ENCODE results near the gene HNRNPAB. TPM values are rescaled to one million over a fixed set of nuclear protein-coding genes. Genes with fewer than 3 reads are reported as not detected.

The HNRNPAB gene
- total and polyA plus RNA-seq, 2 experiments from 2014 or later = 47.6 to 117 TPM

- H3K9ac ChIP-seq = no peak overlapping the region
- 64 to 68% methylated on average over 7 of the region's 7 CpGs for WGBS, 2 experiments (ENCODE audit: low coverage in 1 of 2, low lambda C conversion rate in 2 of 2, missing lambda C conversion rate in 2 of 2)
- no peak overlapping the region for H3K27ac ChIP-seq
- no peaks in the 10 kb centered on the region for H4K20me1 ChIP-seq (ENCODE audit: insufficient read depth)
- no peak overlapping the region for H3K4me2 ChIP-seq (ENCODE audit: unreplicated experiment)
- peaks cover 28% of the 10 kb centered on the region for H3K79me2 ChIP-seq (ENCODE audit: insufficient read depth)
- in situ Hi-C loops (cut with MboI) = no loop called here
- no peak for DNase-seq
- H3K27me3 ChIP-seq (replicated peaks; ENCODE audit: insufficient read depth) = no peaks in the 10 kb centered on the region
- TF ChIP-seq EZH2phosphoT487 (IDR thresholded peaks at IDR 0.05; ENCODE audit: insufficient read depth, low read depth) (no peak), EZH2 (IDR thresholded peaks at IDR 0.05; ENCODE audit: insufficient read depth, poor library complexity, severe bottlenecking) (no peak)
- H3K4me3 ChIP-seq = no peak overlapping the region
- no peak overlapping the region; the same call in 1 of the 2 replicates for H2AFZ ChIP-seq
- peaks cover 9% of the 10 kb centered on the region; the same call in 1 of the 2 replicates for H3K36me3 ChIP-seq (ENCODE audit: low read depth)
- no peaks in the 10 kb centered on the region for H3K9me2 ChIP-seq (ENCODE audit: insufficient read depth)
- H3F3A ChIP-seq (ENCODE audit: insufficient read depth) = peaks cover 18% of the 10 kb centered on the region; the same call in 1 of the 2 replicates
- H3K9me3 ChIP-seq (ENCODE audit: low read depth) = no peaks in the 10 kb centered on the region
- H3K4me1 ChIP-seq (ENCODE audit: insufficient read depth) = peaks cover 15% of the 10 kb centered on the region
Measured at GRCh38 chr5:178234121-178234749, 29.9 kb downstream of the HNRNPAB start.

GRCh38 chr5:178234750-178235587 lies 30.6 kb downstream of the HNRNPAB start:
- no peaks in the 10 kb centered on the region for H3K9me3 ChIP-seq (ENCODE audit: low read depth)
- H3K9ac ChIP-seq = no peak overlapping the region
- H3F3A ChIP-seq (ENCODE audit: insufficient read depth) = peaks cover 18% of the 10 kb centered on the region; the same call in 1 of the 2 replicates
- no peaks in the 10 kb centered on the region for H3K27me3 ChIP-seq (replicated peaks; ENCODE audit: insufficient read depth)
- peaks cover 21% of the 10 kb centered on the region for H3K79me2 ChIP-seq (ENCODE audit: insufficient read depth)
- peak overlapping the region; percentile 68 for H2AFZ ChIP-seq
- H3K36me3 ChIP-seq (ENCODE audit: low read depth) = peaks cover 1% of the 10 kb centered on the region; the same call in 1 of the 2 replicates
- peak overlapping the region; percentile 7 for H3K4me2 ChIP-seq (ENCODE audit: unreplicated experiment)
- WGBS, 2 experiments (ENCODE audit: low coverage in 1 of 2, low lambda C conversion rate in 2 of 2, missing lambda C conversion rate in 2 of 2) = 22 to 30% methylated on average over 12 of the region's 12 CpGs
- peak; percentile 76 for DNase-seq
- H3K9me2 ChIP-seq (ENCODE audit: insufficient read depth) = no peaks in the 10 kb centered on the region
- TF ChIP-seq EZH2phosphoT487 (IDR thresholded peaks at IDR 0.05; ENCODE audit: insufficient read depth, low read depth) = no peak
- no peak for TF ChIP-seq EZH2 (IDR thresholded peaks at IDR 0.05; ENCODE audit: insufficient read depth, poor library complexity, severe bottlenecking)
- H3K27ac ChIP-seq = no peak overlapping the region
- in situ Hi-C loops (cut with MboI) = no loop called here
- peaks cover 19% of the 10 kb centered on the region for H3K4me1 ChIP-seq (ENCODE audit: insufficient read depth)
- no peak overlapping the region for H3K4me3 ChIP-seq
- no peaks in the 10 kb centered on the region for H4K20me1 ChIP-seq (ENCODE audit: insufficient read depth)

GRCh38 chr5:178235588-178235974 lies 31.2 kb downstream of the HNRNPAB start:
- H3K27me3 ChIP-seq (replicated peaks; ENCODE audit: insufficient read depth) = no peaks in the 10 kb centered on the region
- TF ChIP-seq EZH2 (IDR thresholded peaks at IDR 0.05; ENCODE audit: insufficient read depth, poor library complexity, severe bottlenecking) (no peak), EZH2phosphoT487 (IDR thresholded peaks at IDR 0.05; ENCODE audit: insufficient read depth, low read depth) (no peak)
- no peaks in the 10 kb centered on the region for H4K20me1 ChIP-seq (ENCODE audit: insufficient read depth)
- peaks cover 18% of the 10 kb centered on the region; the same call in 1 of the 2 replicates for H3F3A ChIP-seq (ENCODE audit: insufficient read depth)
- DNase-seq = no peak
- H2AFZ ChIP-seq = no peak overlapping the region
- WGBS, 2 experiments (ENCODE audit: low coverage in 1 of 2, low lambda C conversion rate in 2 of 2, missing lambda C conversion rate in 2 of 2) = 65 to 74% methylated on average over 3 of the region's 3 CpGs
- no peak overlapping the region for H3K4me2 ChIP-seq (ENCODE audit: unreplicated experiment)
- H3K9ac ChIP-seq = no peak overlapping the region
- peaks cover 19% of the 10 kb centered on the region for H3K4me1 ChIP-seq (ENCODE audit: insufficient read depth)
- H3K4me3 ChIP-seq = no peak overlapping the region
- no peak overlapping the region for H3K27ac ChIP-seq
- peaks cover 15% of the 10 kb centered on the region for H3K79me2 ChIP-seq (ENCODE audit: insufficient read depth)
- H3K9me2 ChIP-seq (ENCODE audit: insufficient read depth) = no peaks in the 10 kb centered on the region
- H3K9me3 ChIP-seq (ENCODE audit: low read depth) = no peaks in the 10 kb centered on the region
- H3K36me3 ChIP-seq (ENCODE audit: low read depth) = no peaks in the 10 kb centered on the region
- in situ Hi-C loops (cut with MboI) = no loop called here

GRCh38 chr5:178236126-178236525 lies 31.8 kb downstream of the HNRNPAB start:
- H3K4me1 ChIP-seq (ENCODE audit: insufficient read depth) = peaks cover 15% of the 10 kb centered on the region
- TF ChIP-seq EZH2phosphoT487 (IDR thresholded peaks at IDR 0.05; ENCODE audit: insufficient read depth, low read depth) (no peak), EZH2 (IDR thresholded peaks at IDR 0.05; ENCODE audit: insufficient read depth, poor library complexity, severe bottlenecking) (no peak)
- H2AFZ ChIP-seq = no peak overlapping the region
- in situ Hi-C loops (cut with MboI) = no loop called here
- no peaks in the 10 kb centered on the region for H4K20me1 ChIP-seq (ENCODE audit: insufficient read depth)
- no peak overlapping the region for H3K4me3 ChIP-seq
- DNase-seq = no peak
- no peak overlapping the region for H3K9ac ChIP-seq
- H3K9me2 ChIP-seq (ENCODE audit: insufficient read depth) = no peaks in the 10 kb centered on the region
- peaks cover 9% of the 10 kb centered on the region for H3K79me2 ChIP-seq (ENCODE audit: insufficient read depth)
- H3K36me3 ChIP-seq (ENCODE audit: low read depth) = no peaks in the 10 kb centered on the region
- no peak overlapping the region for H3K27ac ChIP-seq
- no peaks in the 10 kb centered on the region for H3K27me3 ChIP-seq (replicated peaks; ENCODE audit: insufficient read depth)
- peaks cover 18% of the 10 kb centered on the region; the same call in 1 of the 2 replicates for H3F3A ChIP-seq (ENCODE audit: insufficient read depth)
- H3K9me3 ChIP-seq (ENCODE audit: low read depth) = no peaks in the 10 kb centered on the region
- WGBS, 2 experiments (ENCODE audit: low coverage in 1 of 2, low lambda C conversion rate in 2 of 2, missing lambda C conversion rate in 2 of 2) = 78 to 80% methylated on average over 9 of the region's 9 CpGs
- no peak overlapping the region for H3K4me2 ChIP-seq (ENCODE audit: unreplicated experiment)
